Posterior vena cava (tissue), 2 donors: Measurements from ENCODE around the gene MICU2. TPM values are rescaled to one million over a fixed set of nuclear protein-coding genes. Genes with fewer than 3 reads are reported as not detected.

Experiments used
- DNase-seq: peaks from one replicate; pipeline ENCODE4 v3.0.0-alpha.2; 2020; ENCODE audit warnings: low spot score
- intact Hi-C, 2 donors: fragments of 100-400 bp; cut with DNase I; formaldehyde crosslinking; loops; one replicate each; pipeline versions ENCODE4 v1.14.1 to v1.14.2; 2022 to 2023
- long read RNA-seq, 2 donors: library from polyadenylated mRNA; unstranded; transcript quantifications; one replicate each; pipeline ENCODE4 v2.0.0, GENCODE V29; 2020 to 2021
- total RNA-seq, 2 donors: library from RNA; stranded (reverse); fragmentation: NEBNext Ultra II Directional; extraction: Animal tissue kit (Norgen Biotek cat#: 25700); gene quantifications; one replicate each; pipeline ENCODE4 v1.2.1, GENCODE V29; 2021
- donor health status: DM: yes; HTN: yes; CAD: no.
- donor health status: DM: yes; HTN: yes; CAD: no.

Gene MICU2
- 10 to 100 TPM; 26.7 to 33.7 TPM for total RNA-seq
- long read RNA-seq, donor 1, transcript MICU2-201 (12 exons, 1,920 nt), result major isoform, 11 of 21 reads
- long read RNA-seq, donor 1, partial matches to known transcripts, result 3 of 21 reads
- long read RNA-seq, donor 1, other reads (novel, unspliced or antisense), result 7 of 21 reads
- long read RNA-seq, donor 2, transcript MICU2-201 (12 exons, 1,920 nt), result major isoform, 43 of 50 reads
- long read RNA-seq, donor 2, partial matches to known transcripts, result 3 of 50 reads
- long read RNA-seq, donor 2, other reads (novel, unspliced or antisense), result 4 of 50 reads

- peak; percentile 98 for DNase-seq
- intact Hi-C loops, result no loop called here
Observed at GRCh38 chr13:21603531-21604448, at the start of gene MICU2. TSS of gene MICU2 (minus strand) at chr13:21604170. CDS start at chr13:21604148, 22 bp downstream.

DNA sequence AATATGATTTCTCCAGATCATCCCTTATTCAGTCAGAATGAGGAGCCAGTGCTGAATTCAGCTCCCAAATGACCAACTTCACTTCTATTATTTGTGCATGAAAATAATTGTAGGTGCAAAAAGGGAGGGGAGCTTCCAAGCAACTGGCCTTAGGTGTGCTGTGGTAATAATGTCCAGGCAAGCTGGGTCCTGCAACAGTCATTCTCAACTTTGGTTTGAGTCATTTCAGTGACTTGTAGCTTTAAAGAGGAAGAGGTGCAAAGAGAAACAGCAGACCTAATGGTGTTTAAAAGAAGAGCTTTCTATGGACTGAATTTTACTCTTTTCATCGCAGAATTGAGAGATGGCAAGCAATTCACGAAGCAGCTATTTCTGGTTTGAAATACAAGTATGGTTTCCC lies 37.7 kb upstream of the MICU2 start:
- no peak for DNase-seq
- intact Hi-C loops, result loop anchor here (5.0 to 10.0 kb wide), 2 partner anchors 303 to 636 kb away; no protein-coding TSS in a partner anchor

- intact Hi-C loops, result no loop called here
- DNase-seq, result no peak
Observed at GRCh38 chr13:21639561-21639960, 35.6 kb upstream of the MICU2 start.

DNA sequence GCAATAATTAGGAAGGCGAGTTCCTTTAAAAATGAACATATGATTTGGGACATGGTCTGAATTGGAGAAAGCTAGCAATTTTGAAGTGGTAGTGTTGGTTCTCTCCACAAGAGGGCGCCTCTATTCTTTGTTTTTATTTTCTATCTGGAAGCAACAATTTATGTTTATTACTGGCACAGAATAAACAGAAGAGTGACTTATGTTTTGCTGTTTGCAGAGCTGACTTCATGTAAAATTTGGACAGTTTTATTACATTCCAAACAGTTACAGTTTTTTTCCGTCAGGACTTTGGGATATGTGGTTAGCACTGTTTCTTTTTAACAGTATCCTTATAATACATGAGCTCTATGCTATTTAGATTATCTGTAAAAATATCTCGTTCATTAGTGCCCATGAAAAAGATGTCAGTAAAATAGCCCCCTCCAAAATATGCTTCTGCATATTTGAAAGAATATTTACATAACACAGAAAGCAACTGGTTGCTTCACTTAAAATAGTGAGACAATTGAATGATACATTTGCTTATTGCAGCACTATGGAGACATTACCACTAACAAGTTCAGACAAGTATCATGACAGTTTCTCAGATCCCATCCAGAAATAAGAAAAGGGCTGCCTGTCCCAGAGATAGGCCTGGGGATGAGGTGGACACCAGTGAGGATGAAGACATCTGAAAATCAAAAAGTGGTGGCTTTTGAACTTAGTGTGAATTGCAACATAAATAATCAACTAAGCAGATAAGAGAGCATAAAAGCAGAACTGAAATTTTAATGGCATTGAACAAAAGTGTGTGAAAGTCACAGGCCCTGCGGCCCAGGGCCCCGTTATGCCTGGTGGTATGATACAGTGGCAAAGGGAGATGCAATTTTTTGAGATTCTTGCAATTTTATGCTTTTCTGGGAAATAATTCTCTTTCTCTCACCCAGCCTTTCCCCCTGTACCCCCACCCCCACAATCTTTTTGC lies 34.6 kb upstream of the MICU2 start:
- intact Hi-C loops, result no loop called here

DNA sequence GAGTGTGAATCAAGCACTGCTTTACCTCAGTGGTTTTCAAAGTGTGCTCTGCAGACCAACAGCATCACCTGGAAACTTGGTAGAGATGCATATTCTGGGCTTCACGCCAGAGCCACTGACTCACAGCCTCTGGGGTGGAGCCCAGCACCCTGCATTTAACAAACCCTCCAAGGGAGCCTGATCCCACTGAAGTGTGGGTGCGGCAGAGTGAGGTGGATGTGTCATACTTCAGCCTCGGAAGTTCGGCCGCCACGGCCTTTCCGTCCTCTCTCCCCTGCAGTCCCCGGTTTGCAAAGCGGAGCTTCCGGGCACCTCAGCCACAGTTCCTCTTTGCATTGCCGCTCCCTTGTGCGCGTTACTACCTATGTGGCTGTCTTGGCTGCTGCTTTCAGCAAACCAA lies 33.3 kb upstream of the MICU2 start:
- DNase-seq, result no peak
- intact Hi-C loops, result no loop called here

More for the DNA sequence above, 34.6 kb upstream of the MICU2 start:
- no peak for DNase-seq

- DNase-seq, result no peak
- intact Hi-C loops, result no loop called here
Observed at GRCh38 chr13:21636656-21637055, 32.7 kb upstream of the MICU2 start.

DNA sequence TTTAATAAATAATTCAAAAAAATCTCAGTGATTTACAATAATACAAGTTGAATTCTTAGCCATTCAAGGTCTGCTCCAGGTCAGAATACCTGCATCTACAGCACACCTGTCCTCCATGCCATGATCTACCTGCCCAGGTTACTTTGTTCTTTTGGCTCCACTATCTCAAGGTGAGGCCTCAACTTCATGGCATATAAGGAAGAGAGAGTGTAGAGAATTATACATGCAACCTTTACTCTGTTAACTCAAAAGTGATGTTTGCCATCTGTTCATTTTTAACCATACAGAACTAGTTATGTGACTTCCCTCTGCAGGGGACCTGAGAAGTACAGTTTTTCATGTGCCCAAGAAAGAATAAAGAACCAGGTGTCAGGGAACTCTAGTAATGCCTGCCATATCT lies 28.2 kb upstream of the MICU2 start:
- intact Hi-C loops, result no loop called here
- DNase-seq, result no peak

DNA sequence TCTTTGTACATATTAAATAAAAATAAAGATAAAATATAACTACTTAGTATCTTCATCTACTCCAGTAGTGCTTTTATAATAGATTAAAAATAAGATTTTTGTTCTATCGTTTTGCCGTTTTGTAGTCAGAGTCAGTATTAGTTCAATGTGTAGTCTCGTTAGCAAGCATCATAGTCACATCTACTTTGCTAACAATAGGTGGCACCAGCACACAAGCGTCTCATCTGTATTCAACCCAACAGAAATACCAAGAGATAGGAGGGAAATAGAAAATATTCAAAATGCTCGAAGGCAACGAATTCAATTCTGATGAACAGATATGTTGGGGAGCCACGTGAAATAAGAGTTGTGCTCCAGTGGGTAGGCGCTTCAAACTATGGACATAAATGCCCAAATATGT lies 21.4 kb upstream of the MICU2 start:
- intact Hi-C loops, result no loop called here
- no peak for DNase-seq

DNA sequence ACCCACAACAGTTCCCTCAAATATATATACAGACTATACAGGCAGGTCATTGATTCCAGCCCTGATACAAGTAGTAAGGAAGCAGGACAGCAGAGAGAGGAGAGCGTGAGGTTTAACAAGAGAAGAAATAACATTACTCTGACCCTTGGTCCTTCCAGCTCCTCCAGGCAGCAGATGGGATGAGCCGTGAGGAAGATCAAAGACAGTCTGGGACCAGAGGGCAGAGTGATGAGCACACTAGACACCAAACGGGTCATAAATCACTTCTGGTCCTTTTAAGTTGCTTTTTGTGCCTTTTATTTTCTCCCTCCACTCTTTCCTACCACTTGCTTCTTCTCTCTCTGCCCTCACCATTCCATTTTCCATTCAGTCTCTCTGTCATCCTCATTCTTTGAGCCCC lies 16.9 kb upstream of the MICU2 start:
- intact Hi-C loops, result no loop called here
- DNase-seq, result no peak

DNA sequence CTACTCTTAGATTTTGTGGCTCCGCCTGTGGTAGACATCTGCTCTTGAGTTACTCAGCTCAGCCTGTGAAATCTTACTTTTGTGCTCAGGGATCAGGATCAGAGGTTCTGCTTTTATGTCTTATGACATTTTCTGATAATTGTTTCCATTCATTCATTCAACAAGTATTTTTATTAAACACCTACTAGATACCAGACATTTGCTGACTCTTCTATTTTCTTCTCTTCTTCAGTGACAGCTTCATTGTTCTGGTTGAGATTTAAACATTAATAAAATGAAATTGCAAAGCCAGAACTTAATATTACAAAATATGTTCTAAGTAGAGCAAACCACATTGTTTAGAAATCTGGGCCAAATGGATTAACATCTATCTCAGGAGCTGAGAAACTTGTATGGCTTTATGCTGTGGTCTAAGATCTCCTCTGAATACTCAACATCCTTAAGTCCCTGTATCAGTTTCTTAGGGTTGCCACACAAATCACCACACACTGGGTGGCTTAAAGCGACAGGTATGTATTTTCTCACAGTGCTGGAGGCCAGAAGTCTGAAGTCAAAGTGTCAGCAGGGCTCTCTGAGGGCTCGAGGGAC lies 15.8 kb upstream of the MICU2 start:
- intact Hi-C loops, result no loop called here
- no peak for DNase-seq

- intact Hi-C loops, result no loop called here
- DNase-seq, result no peak
Observed at GRCh38 chr13:21616880-21617279, 12.9 kb upstream of the MICU2 start.

DNA sequence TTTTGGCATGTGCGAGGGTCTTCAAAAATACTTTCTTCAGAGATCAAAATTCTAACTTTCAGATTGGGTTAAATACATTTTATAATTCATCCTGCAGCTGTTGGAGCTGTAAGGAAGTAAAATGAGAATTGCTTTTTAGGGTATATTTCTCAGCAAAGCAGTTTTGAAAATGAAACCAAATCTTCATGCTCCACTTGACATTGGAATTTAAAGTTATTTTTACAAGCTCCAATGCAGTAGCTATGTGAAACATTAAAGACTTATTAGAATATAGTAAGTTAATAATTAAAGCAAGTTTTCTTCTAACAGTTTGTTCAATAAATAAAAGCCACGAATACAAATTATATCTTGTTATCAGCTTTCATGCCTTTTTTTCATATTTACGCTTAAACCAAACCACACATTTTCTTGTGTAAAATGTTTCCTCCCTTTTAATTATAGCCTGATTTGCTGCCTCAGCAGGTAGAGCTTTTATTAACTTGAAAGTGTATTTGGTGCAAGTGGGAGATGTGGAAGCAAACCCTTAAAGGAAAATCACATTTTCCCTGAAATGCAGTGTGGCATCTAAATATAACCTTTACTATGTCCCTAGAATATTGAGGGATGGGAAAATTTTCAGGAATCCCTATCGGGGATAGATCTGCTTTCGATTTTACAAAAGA lies 12.4 kb upstream of the MICU2 start:
- intact Hi-C loops, result no loop called here
- DNase-seq, result no peak

- DNase-seq, result no peak
- intact Hi-C loops, result no loop called here
Observed at GRCh38 chr13:21615427-21615826, 11.5 kb upstream of the MICU2 start.

- no peak for DNase-seq
- intact Hi-C loops, result no loop called here
Observed at GRCh38 chr13:21613791-21614190, 9.8 kb upstream of the MICU2 start.

- no peak for DNase-seq
- intact Hi-C loops, result no loop called here
Observed at GRCh38 chr13:21611385-21611784, 7.4 kb upstream of the MICU2 start.

GRCh38 chr13:21610687-21611086 lies 6.7 kb upstream of the MICU2 start:
- no peak for DNase-seq
- intact Hi-C loops, result no loop called here

DNA sequence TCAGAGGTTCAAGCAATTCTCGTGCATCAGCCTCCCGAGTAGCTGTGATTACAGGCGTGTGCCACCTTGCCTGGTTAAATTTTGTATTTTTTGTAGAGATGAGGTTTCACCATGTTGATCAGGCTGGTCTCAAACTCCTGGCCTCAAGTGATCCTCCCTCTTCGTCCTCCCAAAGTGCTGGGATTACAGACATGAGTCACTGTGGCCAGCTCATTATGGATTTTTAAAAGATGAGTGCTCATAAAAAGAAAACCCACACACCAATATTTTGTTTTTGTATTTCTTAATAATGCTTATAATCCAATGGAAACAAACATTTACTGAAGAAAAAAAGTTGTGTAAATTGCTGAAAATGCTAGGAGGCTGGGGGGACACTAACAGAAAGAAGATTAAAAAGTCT lies 5.0 kb upstream of the MICU2 start:
- intact Hi-C loops, result no loop called here
- DNase-seq, result no peak

GRCh38 chr13:21606796-21607195 lies 2.8 kb upstream of the MICU2 start:
- intact Hi-C loops, result no loop called here
- DNase-seq, result no peak

DNA sequence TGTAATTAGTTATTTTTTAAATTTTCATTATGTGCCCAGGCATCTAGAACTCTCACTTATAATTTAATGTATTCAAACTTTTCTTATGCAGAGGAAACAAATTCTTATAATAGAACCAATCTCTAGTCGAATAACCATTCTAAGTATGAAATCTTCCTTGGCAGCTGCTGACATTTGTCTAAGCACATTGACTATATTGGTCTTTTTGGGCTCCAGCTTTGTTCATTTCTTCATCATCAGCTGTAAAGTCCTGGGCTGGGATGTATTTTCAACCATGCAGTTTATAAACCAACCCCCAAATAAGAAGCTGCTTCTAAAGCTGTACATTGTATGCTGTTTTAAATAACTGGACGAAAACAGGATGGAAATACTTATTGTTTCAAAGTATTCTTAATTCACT lies 2.3 kb upstream of the MICU2 start:
- no peak for DNase-seq
- intact Hi-C loops, result no loop called here
